Glutamatergic neuron (in vitro differentiated cells): ENCODE data around the gene CYBB. TPM values are rescaled to one million over a fixed set of nuclear protein-coding genes. Genes with fewer than 3 reads are reported as not detected.

Source experiments
- DNase-seq: peaks from one replicate; pipeline ENCODE4 v3.0.0; 2022
- H3K27ac Mint-ChIP-seq: one replicate; pipeline ENCODE4 v1.8.0; 2020; ENCODE audit warnings: mild to moderate bottlenecking, mixed read lengths, inconsistent platforms; ENCODE audit not compliant: unreplicated experiment
- H3K27me3 Mint-ChIP-seq: one replicate; pipeline ENCODE4 v1.8.0; 2020; ENCODE audit warnings: mild to moderate bottlenecking, moderate library complexity, mixed read lengths, inconsistent platforms; ENCODE audit not compliant: unreplicated experiment
- H3K36me3 Mint-ChIP-seq: one replicate; pipeline ENCODE4 v1.8.0; 2020; ENCODE audit warnings: mild to moderate bottlenecking, mixed read lengths, inconsistent platforms; ENCODE audit not compliant: unreplicated experiment
- H3K4me1 Mint-ChIP-seq: one replicate; pipeline ENCODE4 v1.8.0; 2020; ENCODE audit warnings: mild to moderate bottlenecking, low read depth, mixed read lengths, inconsistent platforms; ENCODE audit not compliant: unreplicated experiment
- H3K4me3 Mint-ChIP-seq: one replicate; pipeline ENCODE4 v1.8.0; 2020; ENCODE audit warnings: mild to moderate bottlenecking, mixed read lengths, inconsistent platforms; ENCODE audit not compliant: unreplicated experiment
- H3K9me3 Mint-ChIP-seq: one replicate; pipeline ENCODE4 v1.8.0; 2020; ENCODE audit warnings: mild to moderate bottlenecking, moderate library complexity, mixed read lengths, inconsistent platforms; ENCODE audit not compliant: unreplicated experiment
- total RNA-seq: library from RNA; stranded (reverse); fragmentation: NEBNext Ultra II Directional; extraction: Animal tissue kit (Norgen Biotek cat#: 25700); gene quantifications from one replicate; pipeline ENCODE4 v1.2.1, GENCODE V29; 2021; ENCODE audit not compliant: unreplicated experiment
- TF ChIP-seq, protein P1 (sequence below): fragments of 200-600 bp; sonication (generic); IDR thresholded peaks from one replicate; pipeline ENCODE4 v1.5.0; 2021; ENCODE audit not compliant: partially characterized antibody, unreplicated experiment

The CYBB gene
- total RNA-seq, 1 donor from 2014 or later: 0.61 TPM

DNA sequence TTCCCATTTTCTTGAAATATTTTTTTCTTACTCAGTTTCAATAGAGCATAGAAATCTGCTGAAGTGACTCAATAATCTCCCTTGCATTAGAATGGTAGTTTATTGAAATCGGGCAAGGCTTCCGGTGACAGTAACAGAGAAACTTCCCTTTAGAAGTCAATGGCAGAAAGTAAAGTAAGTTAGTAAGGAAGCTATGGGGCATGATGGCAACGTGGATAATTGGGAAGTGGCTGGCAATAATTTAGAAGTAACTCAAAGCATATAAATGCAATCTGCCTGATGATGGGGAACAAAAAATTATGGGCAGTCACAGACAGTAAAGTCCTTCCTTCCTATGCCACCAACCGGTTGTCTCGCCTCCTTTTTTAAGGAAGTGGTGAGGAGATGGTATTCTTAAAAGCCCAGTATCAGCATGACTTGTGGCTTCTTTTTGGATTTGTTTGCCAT, 7.6 kb downstream of the CYBB start:
- H3K36me3 Mint-ChIP-seq: no peaks in the 10 kb centered on the region
- no peaks in the 10 kb centered on the region for H3K27me3 Mint-ChIP-seq
- DNase-seq: no peak
- H3K27ac Mint-ChIP-seq: no peak overlapping the region
- TF ChIP-seq, protein P1, sequence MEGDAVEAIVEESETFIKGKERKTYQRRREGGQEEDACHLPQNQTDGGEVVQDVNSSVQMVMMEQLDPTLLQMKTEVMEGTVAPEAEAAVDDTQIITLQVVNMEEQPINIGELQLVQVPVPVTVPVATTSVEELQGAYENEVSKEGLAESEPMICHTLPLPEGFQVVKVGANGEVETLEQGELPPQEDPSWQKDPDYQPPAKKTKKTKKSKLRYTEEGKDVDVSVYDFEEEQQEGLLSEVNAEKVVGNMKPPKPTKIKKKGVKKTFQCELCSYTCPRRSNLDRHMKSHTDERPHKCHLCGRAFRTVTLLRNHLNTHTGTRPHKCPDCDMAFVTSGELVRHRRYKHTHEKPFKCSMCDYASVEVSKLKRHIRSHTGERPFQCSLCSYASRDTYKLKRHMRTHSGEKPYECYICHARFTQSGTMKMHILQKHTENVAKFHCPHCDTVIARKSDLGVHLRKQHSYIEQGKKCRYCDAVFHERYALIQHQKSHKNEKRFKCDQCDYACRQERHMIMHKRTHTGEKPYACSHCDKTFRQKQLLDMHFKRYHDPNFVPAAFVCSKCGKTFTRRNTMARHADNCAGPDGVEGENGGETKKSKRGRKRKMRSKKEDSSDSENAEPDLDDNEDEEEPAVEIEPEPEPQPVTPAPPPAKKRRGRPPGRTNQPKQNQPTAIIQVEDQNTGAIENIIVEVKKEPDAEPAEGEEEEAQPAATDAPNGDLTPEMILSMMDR: no peak
- no peaks in the 10 kb centered on the region for H3K9me3 Mint-ChIP-seq
- H3K4me3 Mint-ChIP-seq: no peak overlapping the region
- H3K4me1 Mint-ChIP-seq: no peaks in the 10 kb centered on the region

DNA sequence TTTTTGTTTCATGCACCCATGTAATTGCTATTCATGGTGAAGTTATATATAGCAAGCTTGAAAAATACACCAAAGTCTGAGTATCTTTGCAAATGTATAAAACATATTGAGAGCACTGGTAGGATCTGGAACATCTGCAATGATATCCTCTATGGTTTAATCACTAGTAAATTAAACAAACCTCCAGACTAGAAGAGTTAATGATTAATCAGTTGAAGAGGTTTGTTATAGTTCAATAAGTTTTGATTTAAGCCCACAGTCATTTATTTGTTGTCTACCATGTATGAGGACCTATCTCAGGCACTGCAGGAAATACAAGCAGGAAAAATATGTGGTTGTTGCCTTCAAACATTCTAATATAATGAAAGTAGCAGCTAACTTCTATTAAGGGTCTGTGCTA, 16.5 kb downstream of the CYBB start:
- H3K4me1 Mint-ChIP-seq: no peaks in the 10 kb centered on the region

DNA sequence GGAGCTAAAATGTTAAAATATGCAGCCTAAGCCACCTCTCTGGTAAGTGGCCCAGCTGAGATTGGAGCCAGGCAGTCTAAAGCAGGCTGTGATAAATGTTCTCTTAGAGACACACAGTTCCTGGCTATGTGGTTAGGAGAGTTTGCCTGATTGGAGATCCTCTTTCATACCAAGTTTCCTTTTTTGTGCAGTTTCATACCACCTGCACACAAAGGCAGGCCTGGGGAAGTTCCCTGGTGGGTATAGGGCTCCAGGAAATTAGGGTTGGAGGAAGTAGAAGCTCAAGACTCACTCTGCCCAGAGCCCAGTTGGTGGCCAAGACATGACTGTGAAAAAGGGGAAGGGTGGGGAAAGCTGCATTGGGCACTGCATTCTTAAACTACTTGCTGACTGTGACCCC, 16.9 kb downstream of the CYBB start:
- H3K36me3 Mint-ChIP-seq: no peaks in the 10 kb centered on the region
- DNase-seq: no peak
- H3K4me3 Mint-ChIP-seq: no peak overlapping the region
- H3K27ac Mint-ChIP-seq: no peak overlapping the region
- H3K27me3 Mint-ChIP-seq: peaks cover 2% of the 10 kb centered on the region
- no peaks in the 10 kb centered on the region for H3K4me1 Mint-ChIP-seq
- H3K9me3 Mint-ChIP-seq: no peaks in the 10 kb centered on the region
- TF ChIP-seq, protein P1: no peak

More for the DNA sequence above, 16.5 kb downstream of the CYBB start:
- DNase-seq: no peak
- Mint-ChIP-seq H3K9me3 (no peaks in the 10 kb centered on the region), H3K27me3 (no peaks in the 10 kb centered on the region), H3K4me3 (no peak overlapping the region), H3K27ac (no peak overlapping the region), H3K36me3 (no peaks in the 10 kb centered on the region)
- TF ChIP-seq, protein P1: no peak

DNA sequence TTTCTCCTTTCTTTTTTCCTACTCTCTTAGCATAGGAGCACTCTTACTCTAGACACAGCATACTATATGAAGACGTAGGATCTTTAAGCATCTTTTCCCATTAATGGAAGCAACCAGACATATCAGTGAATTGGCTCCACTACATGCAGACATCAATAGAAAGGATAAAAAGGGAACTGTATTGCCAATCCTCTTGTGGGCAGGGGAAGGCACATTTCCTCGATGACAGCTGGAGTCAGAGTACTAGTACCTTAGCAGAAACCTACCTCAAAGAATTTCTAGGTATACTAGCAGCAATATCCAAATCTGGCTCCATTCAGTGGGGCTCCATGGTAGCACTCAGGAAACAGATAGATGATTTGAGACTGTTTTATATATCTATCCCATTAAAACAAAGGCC, 20.1 kb downstream of the CYBB start:
- Mint-ChIP-seq H3K27ac (no peak overlapping the region), H3K4me3 (no peak overlapping the region), H3K9me3 (no peaks in the 10 kb centered on the region), H3K36me3 (no peaks in the 10 kb centered on the region), H3K4me1 (no peaks in the 10 kb centered on the region), H3K27me3 (peaks cover 2% of the 10 kb centered on the region)
- no peak for DNase-seq
- TF ChIP-seq, protein P1: no peak

DNA sequence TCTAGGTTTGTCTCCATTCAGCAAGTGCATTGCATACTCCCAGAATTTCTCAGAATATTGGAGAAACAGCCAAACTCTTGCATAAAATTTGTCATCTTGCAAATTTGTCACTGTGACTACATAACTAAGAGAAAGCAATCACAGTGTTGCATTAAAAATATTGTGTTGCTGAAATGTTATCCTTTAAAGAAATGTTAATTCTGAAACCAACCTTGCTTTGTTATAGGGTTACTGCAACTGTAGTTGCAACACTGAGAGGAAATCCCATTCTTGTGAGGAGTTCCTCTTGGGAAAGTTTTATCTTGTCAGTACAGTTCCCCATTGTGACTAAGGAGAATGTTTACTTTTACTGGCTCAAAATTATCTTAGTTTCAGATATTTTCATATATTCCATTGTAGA, 20.9 kb downstream of the CYBB start:
- Mint-ChIP-seq H3K27ac (no peak overlapping the region), H3K27me3 (peaks cover 2% of the 10 kb centered on the region), H3K4me3 (no peak overlapping the region)

More for the DNA sequence above, 20.9 kb downstream of the CYBB start:
- TF ChIP-seq, protein P1: no peak
- H3K4me1 Mint-ChIP-seq: no peaks in the 10 kb centered on the region
- no peak for DNase-seq
- no peaks in the 10 kb centered on the region for H3K36me3 Mint-ChIP-seq
- H3K9me3 Mint-ChIP-seq: no peaks in the 10 kb centered on the region
